CD4-positive, alpha-beta T cell treated with Interleukin-17A for 1 hour (primary cell): ENCODE data around the gene PSME2.

ENCODE experiments used
- DNase-seq: peaks from one replicate; pipeline ENCODE4 v3.0.0-alpha.2; 2020

The PSME2 gene

DNA sequence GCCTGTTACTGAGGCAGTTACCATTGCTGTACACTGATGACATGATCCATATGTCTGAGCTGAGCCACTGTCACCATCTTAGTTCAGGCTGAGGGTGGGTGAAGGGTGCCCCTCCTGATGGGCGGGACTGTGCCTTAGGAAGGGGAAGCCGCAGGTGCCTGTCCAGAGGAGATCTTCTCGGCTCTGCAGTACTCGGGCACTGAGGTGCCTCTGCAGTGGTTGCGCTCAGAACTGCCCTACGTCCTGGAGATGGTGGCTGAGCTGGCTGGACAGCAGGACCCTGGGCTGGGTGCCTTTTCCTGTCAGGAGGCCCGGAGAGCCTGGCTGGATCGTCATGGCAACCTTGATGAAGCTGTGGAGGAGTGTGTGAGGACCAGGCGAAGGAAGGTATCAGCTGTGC, 4.6 kb upstream of the PSME2 start:
- no peak for DNase-seq

DNA sequence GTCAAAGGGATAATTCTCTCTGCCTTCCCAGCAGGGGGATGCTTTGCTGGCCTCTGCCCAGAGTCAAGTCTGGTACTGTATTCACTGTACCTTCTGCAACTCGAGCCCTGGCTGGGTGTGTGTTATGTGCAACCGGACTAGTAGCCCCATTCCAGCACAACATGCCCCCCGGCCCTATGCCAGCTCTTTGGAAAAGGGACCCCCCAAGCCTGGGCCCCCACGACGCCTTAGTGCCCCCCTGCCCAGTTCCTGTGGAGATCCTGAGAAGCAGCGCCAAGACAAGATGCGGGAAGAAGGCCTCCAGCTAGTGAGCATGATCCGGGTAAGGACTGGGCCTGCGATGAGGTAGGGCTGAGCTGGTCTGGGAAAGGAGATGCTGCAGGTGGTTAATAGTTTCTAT, 4.2 kb upstream of the PSME2 start:
- DNase-seq = no peak

GRCh38 chr14:24150061-24150460, 3.7 kb upstream of the PSME2 start:
- no peak for DNase-seq

DNA sequence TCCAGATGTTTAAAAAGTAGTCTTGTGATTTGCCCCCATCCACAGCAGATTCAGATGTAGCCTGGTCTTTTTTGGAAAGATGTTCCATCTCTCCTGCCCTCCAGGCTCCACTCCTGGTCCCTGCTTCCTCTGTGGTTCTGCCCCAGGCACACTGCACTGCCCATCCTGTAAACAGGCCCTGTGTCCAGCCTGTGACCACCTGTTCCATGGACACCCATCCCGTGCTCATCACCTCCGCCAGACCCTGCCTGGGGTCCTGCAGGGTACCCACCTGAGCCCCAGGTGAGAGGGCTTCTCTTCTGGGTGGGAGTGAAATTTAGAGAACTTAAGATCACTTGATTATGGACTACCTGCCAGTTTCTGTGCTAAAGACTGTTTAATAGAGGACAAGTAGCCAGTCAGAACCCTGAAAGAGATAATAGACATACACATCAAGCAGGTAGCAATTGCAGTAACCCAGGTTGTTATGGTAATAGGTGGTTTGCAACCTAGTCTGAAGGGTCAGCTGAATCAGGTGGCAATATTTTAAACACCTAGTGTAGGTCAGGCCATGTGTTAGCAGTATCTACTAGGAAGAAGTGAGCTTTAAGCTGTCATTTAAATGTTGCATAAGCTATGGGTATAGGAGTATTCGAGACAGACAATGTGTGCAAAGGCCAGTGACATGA, 3.0 kb upstream of the PSME2 start:
- no peak for DNase-seq

GRCh38 chr14:24147761-24148428, 1.5 kb upstream of the PSME2 start:
- DNase-seq = no peak

GRCh38 chr14:24146978-24147760, 759 bp upstream of the PSME2 start, which contains the start of gene RNF31:
TSS of gene RNF31 (plus strand) at chr14:24147498. CDS start at chr14:24147699, 201 bp downstream.
- peak; percentile 97 for DNase-seq

GRCh38 chr14:24145690-24146452, 539 bp downstream of the PSME2 start:
- no peak for DNase-seq

DNA sequence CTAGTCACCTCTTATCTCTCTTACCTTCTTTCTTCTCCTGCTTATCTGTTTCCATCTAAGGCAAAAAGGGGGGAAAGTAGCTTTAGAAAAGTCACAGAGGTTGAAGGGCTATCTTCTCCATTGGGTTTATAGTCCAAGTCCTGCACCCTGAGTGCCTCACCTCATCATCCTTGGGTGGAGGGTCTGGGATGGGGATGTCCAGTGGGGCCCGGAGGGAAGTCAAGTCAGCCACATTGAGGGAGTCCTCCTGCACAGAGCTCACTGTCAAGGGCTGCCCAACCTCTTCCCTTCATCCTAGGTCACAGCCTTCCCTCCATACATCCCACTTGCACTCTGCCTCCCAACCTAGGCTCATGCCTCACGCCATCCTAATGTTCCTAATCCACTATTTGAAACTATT, 1.2 kb downstream of the PSME2 start:
- DNase-seq = no peak

DNA sequence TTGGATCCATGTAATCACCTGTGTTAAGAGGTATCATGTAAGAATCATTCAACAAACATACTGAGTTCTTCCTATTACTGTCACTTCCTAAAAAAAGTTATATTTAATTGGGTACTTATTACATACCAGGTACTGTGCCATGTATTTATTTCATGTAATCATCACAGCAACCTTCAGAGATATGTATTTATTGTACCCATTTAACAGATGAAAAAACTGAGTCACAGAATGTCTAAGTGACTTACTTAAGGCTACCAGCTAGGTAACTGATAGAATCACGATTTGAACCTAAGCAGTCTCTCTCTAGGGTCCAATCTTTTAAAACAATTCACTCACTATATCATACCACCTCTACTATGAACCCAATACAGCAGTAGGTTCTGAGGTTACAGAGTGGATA, 2.0 kb downstream of the PSME2 start:
- DNase-seq = no peak

- DNase-seq = no peak
Measured at GRCh38 chr14:24143511-24143910, 2.9 kb downstream of the PSME2 start.

DNA sequence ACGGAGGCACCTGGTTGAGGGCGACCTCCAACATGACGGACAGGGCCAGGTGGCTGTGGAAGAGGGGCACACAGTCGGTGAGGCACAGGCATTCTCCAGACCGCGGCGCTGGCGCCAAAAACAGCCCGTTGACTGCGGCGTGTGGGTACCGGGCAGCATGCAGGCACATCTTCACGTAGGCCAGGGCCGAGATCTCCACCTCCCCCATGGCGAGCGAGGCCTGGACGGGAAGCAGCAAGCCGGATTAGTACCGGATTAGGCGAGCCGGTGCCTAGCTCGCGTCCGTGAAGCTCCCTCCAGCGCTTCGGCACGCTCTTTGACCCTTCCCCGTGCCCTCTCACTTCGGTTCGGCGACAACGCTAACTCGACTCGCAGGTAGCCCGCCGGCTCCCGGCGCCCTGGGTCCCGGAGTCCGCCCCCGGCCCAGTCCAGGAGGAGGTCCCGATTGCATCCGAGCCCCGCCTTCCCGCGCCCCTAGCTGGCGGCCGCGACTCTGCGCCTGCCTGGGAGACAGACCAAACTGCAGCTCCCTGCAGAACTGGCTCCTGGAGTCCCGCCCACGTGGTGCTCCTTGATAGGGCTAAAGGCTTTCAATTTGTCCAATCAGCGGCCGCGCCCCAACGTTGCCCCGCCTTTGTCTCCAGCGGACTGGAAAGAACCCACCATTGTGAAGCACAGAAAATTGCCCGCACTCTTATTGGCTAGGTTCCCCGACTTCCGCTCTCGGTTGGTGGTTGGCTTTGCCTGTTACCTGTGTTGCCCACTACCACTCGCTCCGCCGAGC, 5.1 kb downstream of the PSME2 start, which contains the start of gene EMC9:
EMC9 (minus strand) TSS at position 495 of the 784 bp plus-strand sequence; CDS start at position 208, 287 bp downstream.
- DNase-seq = peak; percentile 100

DNA sequence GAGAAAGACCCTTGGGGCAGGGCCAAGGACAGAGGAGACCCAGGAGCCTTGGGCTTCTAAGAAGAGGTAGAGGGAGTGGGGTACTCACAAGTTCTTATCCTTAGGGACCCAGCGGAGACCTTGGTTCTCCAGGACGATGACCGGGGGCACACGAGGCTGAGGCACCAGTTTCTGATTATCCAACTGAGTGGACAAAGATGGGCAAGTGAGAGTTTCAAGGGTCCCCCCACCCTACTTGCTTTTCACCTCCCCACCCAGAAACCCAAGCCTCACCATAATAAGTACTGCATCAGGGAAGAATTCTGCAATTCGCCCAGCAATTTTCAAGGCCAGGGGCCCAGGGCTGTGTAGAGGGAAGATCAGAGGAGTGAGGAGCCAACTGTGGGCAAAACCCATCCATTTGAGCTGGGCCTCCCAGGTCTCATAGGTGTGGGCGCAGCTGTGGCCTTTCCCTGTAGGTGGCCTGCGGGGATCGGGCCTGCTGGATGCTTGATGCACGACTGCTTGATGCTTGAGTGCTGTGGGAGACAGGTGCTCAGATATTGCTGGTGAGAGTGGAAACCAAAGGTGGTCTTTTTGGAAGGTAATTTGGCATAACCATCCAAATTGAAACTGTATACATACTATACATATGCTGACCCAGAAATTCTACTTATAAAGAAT, 7.0 kb downstream of the PSME2 start:
- peak; percentile 36 for DNase-seq

DNA sequence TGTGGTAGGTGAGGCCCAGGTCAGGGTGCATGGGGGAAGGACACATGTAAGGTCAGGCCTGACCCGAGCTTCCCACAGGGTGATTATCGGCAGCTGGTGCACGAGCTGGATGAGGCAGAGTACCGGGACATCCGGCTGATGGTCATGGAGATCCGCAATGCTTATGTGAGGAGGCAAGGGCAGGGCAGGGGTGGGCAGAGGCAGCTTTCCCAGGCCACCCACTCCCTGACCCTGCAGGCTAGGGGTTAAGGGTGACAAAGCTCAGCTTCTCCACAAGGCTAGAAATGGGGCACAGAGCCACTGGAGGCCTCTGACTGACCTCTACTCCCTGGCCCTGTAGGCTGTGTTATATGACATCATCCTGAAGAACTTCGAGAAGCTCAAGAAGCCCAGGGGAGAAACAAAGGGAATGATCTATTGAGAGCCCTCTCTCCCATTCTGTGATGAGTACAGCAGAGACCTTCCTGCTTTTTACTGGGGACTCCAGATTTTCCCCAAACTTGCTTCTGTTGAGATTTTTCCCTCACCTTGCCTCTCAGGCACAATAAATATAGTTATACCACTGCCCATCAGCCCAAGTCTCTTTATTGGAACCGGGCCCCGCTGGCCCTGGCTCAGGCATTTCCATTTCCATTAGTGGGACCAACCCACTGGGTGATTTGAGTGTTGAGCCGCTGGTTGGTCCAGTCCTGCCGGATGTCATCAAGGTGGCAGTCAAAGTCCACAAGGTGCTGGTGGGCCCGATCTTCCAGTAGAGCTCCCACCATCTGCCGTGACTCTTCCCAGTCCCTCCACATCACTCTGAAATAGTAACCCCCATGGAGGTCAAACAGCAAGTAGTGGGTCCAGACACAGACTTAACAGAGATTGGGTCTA, 7.8 kb downstream of the PSME2 start:
- no peak for DNase-seq

DNA sequence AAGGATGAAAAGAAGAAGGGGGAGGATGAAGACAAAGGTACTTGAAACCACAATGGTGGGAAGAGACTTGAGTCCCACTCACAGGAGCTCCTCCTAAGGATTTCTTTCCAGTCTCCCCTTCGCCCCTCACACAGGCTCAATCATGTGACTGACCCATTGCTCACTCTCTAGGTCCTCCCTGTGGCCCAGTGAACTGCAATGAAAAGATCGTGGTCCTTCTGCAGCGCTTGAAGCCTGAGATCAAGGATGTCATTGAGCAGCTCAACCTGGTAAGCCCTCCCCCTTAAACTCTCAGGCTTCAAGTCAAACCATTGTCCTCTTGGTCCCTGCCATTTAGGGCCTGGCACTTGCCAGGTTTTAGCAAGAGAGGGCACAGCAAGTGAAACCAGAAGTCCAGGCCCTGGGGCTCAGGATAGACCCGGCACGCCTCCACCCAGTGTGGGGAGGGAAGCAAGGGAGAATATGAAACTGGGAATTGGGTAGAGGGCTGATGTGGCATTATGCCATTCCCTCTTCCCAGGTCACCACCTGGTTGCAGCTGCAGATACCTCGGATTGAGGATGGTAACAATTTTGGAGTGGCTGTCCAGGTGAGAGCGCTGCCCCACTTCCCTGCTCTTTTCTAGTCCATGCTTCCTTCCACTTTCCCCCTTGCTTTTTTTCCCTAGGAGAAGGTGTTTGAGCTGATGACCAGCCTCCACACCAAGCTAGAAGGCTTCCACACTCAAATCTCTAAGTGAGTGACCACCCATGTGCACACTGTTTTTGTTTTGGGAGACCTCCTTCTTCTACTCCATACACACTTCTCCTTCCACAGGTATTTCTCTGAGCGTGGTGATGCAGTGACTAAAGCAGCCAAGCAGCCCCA, 8.6 kb downstream of the PSME2 start:
- DNase-seq = no peak

GRCh38 chr14:24136684-24137528, 9.5 kb downstream of the PSME2 start:
- DNase-seq = no peak

GRCh38 chr14:24135834-24136683, 10.4 kb downstream of the PSME2 start, which contains the start of gene PSME1:
TSS of gene PSME1 (plus strand) at chr14:24136194. CDS start at chr14:24136263, 69 bp downstream.
- peak; percentile 96 for DNase-seq

- DNase-seq = no peak
Measured at GRCh38 chr14:24135584-24135833, 10.9 kb downstream of the PSME2 start.

DNA sequence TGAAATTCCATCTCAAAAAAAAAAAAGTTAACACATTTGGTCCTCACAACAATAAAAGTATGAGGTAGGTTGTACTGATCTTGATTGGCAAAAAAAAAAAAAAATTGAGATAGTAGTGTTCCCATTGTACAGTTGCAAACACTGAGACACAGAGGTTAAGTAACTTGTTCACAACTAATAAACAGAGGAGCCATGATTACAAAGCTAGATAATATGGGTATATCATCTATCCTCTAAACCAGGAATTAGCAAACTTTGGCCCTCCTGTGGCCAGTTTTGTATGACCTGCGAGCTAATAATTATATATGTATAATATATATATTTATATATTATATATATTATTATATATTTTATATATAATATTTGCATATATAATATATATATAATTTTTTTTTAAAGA, 12.7 kb downstream of the PSME2 start:
- DNase-seq = no peak
